K562 (cell line): ENCODE measurements around the gene WNT7B. TPM values are rescaled to one million over a fixed set of nuclear protein-coding genes. Genes with fewer than 3 reads are reported as not detected.

Experiments used
- ATAC-seq: fragments of 200-7000 bp; cut with Tn5 transposase; 3 replicates; pipeline ENCODE4 v1.9.1; 2020; ENCODE audit warnings: moderate library complexity
- BruUV-seq: library from RNA; stranded (reverse); fragments of 400-500 nt; replicated peaks from 2 replicates; lab custom pipeline; 2021; lab: Mats Ljungman, UMichigan
- CTCF ChIA-PET: fragments of 300-600 bp; formaldehyde crosslinking; extraction: SDS; loops from one replicate; lab custom pipeline; 2021; ENCODE audit warnings: low intra/inter-chr PET ratio; lab: Yijun Ruan, JAX
- POLR2A ChIA-PET: fragments of 300-600, 350-650 bp; sonication (Branson Sonifier 250); formaldehyde crosslinking; extraction: SDS; loops from one replicate; lab custom pipeline; 2021; ENCODE audit warnings: antibody characterized with exemption, inconsistent platforms; lab: Yijun Ruan, JAX
- DNase-seq, 4 experiments: peaks; one replicate each; pipeline versions ENCODE4 v3.0.0 to v3.0.0-alpha.2; 2011 to 2018; ENCODE audit warnings: low spot score in 3 of 4, mixed read lengths in 3 of 4; ENCODE audit errors: extremely low read depth in 1 of 4
- FAIRE-seq: peaks from 2 replicates; lab custom pipeline; 2011; peaks lifted over from hg19 to GRCh38; lab: Jason Lieb, UNC
- H2AFZ ChIP-seq: 2 replicates; pipeline ENCODE4 v1.6.0; 2011; ENCODE audit warnings: low read depth, low read length, control low read depth, inconsistent platforms
- H3K27ac ChIP-seq: fragments of 200-600 bp; 3 replicates; pipeline ENCODE4 v1.8.0; 2011; ENCODE audit warnings: low read depth, mild to moderate bottlenecking, control low read depth, inconsistent platforms, low read length, moderate library complexity, mixed read lengths; ENCODE audit errors: extremely low read depth
- H3K27me3 ChIP-seq, 2 experiments: fragments of 300-600 bp in 1 of 2; 2 replicates in 1 of 2; 3 replicates in 1 of 2; pipeline versions ENCODE4 v1.6.0 to v1.8.0; 2011; ENCODE audit warnings: inconsistent platforms in 2 of 2, low read length in 2 of 2, mild to moderate bottlenecking in 1 of 2, mixed read lengths in 1 of 2, moderate library complexity in 1 of 2; ENCODE audit not compliant: control insufficient read depth in 2 of 2, insufficient read depth in 2 of 2
- H3K36me3 ChIP-seq: fragments of 300-600 bp; 3 replicates; pipeline ENCODE4 v1.8.0; 2011; ENCODE audit warnings: mild to moderate bottlenecking, low read length, inconsistent platforms; ENCODE audit not compliant: control insufficient read depth, insufficient read depth
- H3K4me1 ChIP-seq, 2 experiments: fragments of 200-600 bp in 1 of 2; replicated peaks in 1 of 2; 2 replicates in 1 of 2; 3 replicates in 1 of 2; pipeline versions ENCODE4 v1.5.1 to v1.8.0; 2011; ENCODE audit warnings: inconsistent platforms in 2 of 2, low read length in 2 of 2, mild to moderate bottlenecking in 1 of 2, mixed read lengths in 1 of 2, moderate library complexity in 1 of 2; ENCODE audit not compliant: control insufficient read depth in 2 of 2, insufficient read depth in 2 of 2
- H3K4me2 ChIP-seq: 2 replicates; pipeline ENCODE4 v1.6.1; 2011; ENCODE audit warnings: low read length, control low read depth, inconsistent platforms, mixed read lengths; ENCODE audit not compliant: insufficient read depth
- H3K4me3 ChIP-seq: fragments of 200-600 bp; sonication (generic), shearing (Covaris generic); 2 replicates; pipeline ENCODE4 v1.5.1; 2016; ENCODE audit warnings: control low read depth, inconsistent platforms
- H3K79me2 ChIP-seq: fragments of 200-600 bp; 3 replicates; pipeline ENCODE4 v1.8.0; 2011; ENCODE audit warnings: low read length, inconsistent platforms; ENCODE audit not compliant: control insufficient read depth, insufficient read depth
- H3K9ac ChIP-seq, 2 experiments: 2 replicates each; pipeline versions ENCODE4 v1.6.0 to v1.6.1; 2011; ENCODE audit warnings: low read depth in 2 of 2, low read length in 2 of 2, control low read depth in 1 of 2, inconsistent platforms in 1 of 2, mild to moderate bottlenecking in 1 of 2, mixed read lengths in 1 of 2; ENCODE audit not compliant: insufficient read depth in 1 of 2
- H3K9me1 ChIP-seq: one replicate; pipeline ENCODE4 v1.6.0; 2011; ENCODE audit warnings: inconsistent platforms, mild to moderate bottlenecking, low read length, moderate library complexity; ENCODE audit not compliant: control insufficient read depth, insufficient read depth
- H3K9me3 ChIP-seq: replicated peaks from 2 replicates; pipeline ENCODE4 v1.5.1; 2011; ENCODE audit warnings: low read depth, low read length, inconsistent platforms; ENCODE audit not compliant: control insufficient read depth, insufficient read depth
- H4K20me1 ChIP-seq: replicated peaks from 2 replicates; pipeline ENCODE4 v1.6.1; 2011; ENCODE audit warnings: low read length, inconsistent platforms, mixed read lengths; ENCODE audit not compliant: control insufficient read depth, insufficient read depth
- DDX20 ChIP-seq: fragments of 450-650 bp; IDR thresholded peaks from 2 replicates; pipeline ENCODE4 v1.6.1; 2016; ENCODE audit warnings: missing genetic modification characterization, low read depth, mild to moderate bottlenecking, missing compliant biosample characterization, moderate library complexity
- EP300 ChIP-seq: IDR thresholded peaks from 2 replicates; pipeline ENCODE4 v1.6.1; 2012; ENCODE audit warnings: low read length, improper control_type of control experiment
- EZH2 ChIP-seq: IDR thresholded peaks from 2 replicates; pipeline ENCODE4 v1.6.1; 2012; ENCODE audit warnings: low read depth, mild to moderate bottlenecking, inconsistent platforms, low read length, borderline replicate concordance
- MXI1 ChIP-seq: IDR thresholded peaks from 2 replicates; pipeline ENCODE4 v1.6.1; 2011; ENCODE audit warnings: low read depth, mild to moderate bottlenecking, improper control_type of control experiment, low read length
- TBL1XR1 ChIP-seq, 2 experiments: IDR thresholded peaks; 2 replicates each; pipeline ENCODE4 v1.6.1; 2012; ENCODE audit warnings: improper control_type of control experiment in 2 of 2, low read length in 2 of 2, mild to moderate bottlenecking in 1 of 2
- TFAM ChIP-seq: fragments of 250-450 bp; sonication (Bioruptor Pico); conservative IDR thresholded peaks from 2 replicates; pipeline ENCODE4 v1.5.0; 2021; ENCODE audit warnings: mild to moderate bottlenecking, moderate library complexity
- ZBTB8A ChIP-seq: fragments of 450-650 bp; IDR thresholded peaks from 2 replicates; pipeline ENCODE4 v1.6.1; 2018; ENCODE audit warnings: mild to moderate bottlenecking, moderate library complexity; ENCODE audit not compliant: partially characterized antibody
- ZNF184 ChIP-seq: sonication (generic); formaldehyde crosslinking; IDR thresholded peaks from 2 replicates; pipeline ENCODE4 v1.5.0; 2020; ENCODE audit warnings: missing genetic modification reagents
- ZNF224 ChIP-seq: sonication (generic); formaldehyde crosslinking; IDR thresholded peaks from 2 replicates; pipeline ENCODE4 v1.8.0; 2022; ENCODE audit warnings: mild to moderate bottlenecking, missing genetic modification reagents
- ZNF274 ChIP-seq: IDR thresholded peaks from 2 replicates; pipeline ENCODE4 v1.6.1; 2011; ENCODE audit warnings: low read depth, mild to moderate bottlenecking, low read length, moderate library complexity, borderline replicate concordance
- ZNF695 ChIP-seq: fragments of 450-650 bp; formaldehyde crosslinking; IDR thresholded peaks from 2 replicates; pipeline ENCODE4 v1.4.0; 2020; ENCODE audit warnings: mild to moderate bottlenecking, moderate library complexity
- ZNF717 ChIP-seq: fragments of 250-450 bp; sonication (Bioruptor Pico); IDR thresholded peaks from 2 replicates; pipeline ENCODE4 v1.5.0; 2021
- WGBS: fragments of 100-300 bp; shearing (Covaris generic); methylation state at CpG from one replicate; pipeline ENCODE4 v1.1.6; 2016; ENCODE audit warnings: low coverage, mixed read lengths; ENCODE audit not compliant: insufficient coverage; ENCODE audit errors: missing lambda C conversion rate; 5-methylcytosine and 5-hydroxymethylcytosine counted together
- in situ Hi-C: fragments of 300-500 bp; cut with MboI; formaldehyde crosslinking; loops from 4 replicates; pipeline ENCODE4 v1.15.0; 2018; ENCODE audit warnings: inconsistent platforms, mixed read lengths
- intact Hi-C: fragments of 100-400 bp; cut with micrococcal nuclease; formaldehyde crosslinking; loops from 2 replicates; pipeline ENCODE4 v1.14.2; 2022
- polyA plus RNA-seq, 8 experiments: library from polyadenylated mRNA; depleted of rRNA in 4 of 8; stranded (reverse) in 5 of 8; unstranded in 3 of 8; fragments of >200 nt; fragmentation: Nextera tagmentation in 2 of 8; fragmentation: Illumina TruSeq in 1 of 8; extraction: Ambion mirVana in 2 of 8; extraction: Trizol in 1 of 8; gene quantifications; 2 replicates each; pipeline versions ENCODE4 v1.2.1 to v1.2.3, GENCODE V29; 2011 to 2014; ENCODE audit warnings: inconsistent platforms in 1 of 8, missing spikeins in 1 of 8
- total RNA-seq, 7 experiments: library from RNA; depleted of rRNA in 6 of 7; stranded (reverse); fragments of >200 nt in 6 of 7; fragmentation: Illumina TruSeq in 2 of 7; extraction: Trizol in 2 of 7; gene quantifications; 2 replicates each; pipeline versions ENCODE4 v1.2.1 to v1.2.3, GENCODE V29; 2011 to 2021; ENCODE audit warnings: low replicate concordance in 1 of 7
- TF ChIP-seq, protein P1 (sequence below): sonication (generic); IDR thresholded peaks from 2 replicates; pipeline ENCODE4 v1.6.1; 2016

WNT7B gene
- total and polyA plus RNA-seq, 9 of the 15 experiments (the other 6 are each of a cell fraction or from before 2014, with no cell fraction given) = not detected

DNA sequence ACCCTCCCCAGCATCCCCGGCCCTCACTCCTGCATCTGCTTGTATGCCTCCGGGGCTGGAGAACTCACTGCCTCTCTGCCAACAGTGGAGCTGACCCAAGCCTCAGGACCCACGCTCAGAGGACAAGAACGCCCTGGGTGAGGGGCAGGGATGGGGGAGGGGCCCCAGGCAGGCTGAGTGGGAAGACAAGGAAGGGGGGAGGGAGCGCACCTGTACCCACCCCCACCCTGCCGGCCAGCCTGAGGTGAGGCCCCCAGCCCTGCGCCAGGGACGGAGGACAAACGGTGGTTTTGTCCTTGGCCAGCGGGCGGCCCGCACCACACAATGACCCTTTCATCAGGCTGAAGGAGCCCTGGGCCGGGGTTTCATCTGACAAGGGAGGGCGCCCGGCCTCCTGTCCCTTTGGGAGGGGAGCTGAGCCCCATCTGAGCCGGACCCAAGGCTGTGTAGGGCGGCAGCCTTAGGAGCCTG lies 10.0 kb downstream of the WNT7B start:
- no peak overlapping the region for H3K9ac ChIP-seq
- no peak for TF ChIP-seq ZNF274
- TF ChIP-seq ZNF224 = no peak
- TF ChIP-seq ZNF717 (CRISPR knock-in tag) = no peak
- TF ChIP-seq TBL1XR1 (IDR thresholded peaks at IDR 0.05; ENCODE audit: low read length in 2 of 2) = no peak
- no peak for TF ChIP-seq MXI1
- no peak for TF ChIP-seq DDX20 (tag)
- TF ChIP-seq EZH2 = no peak
- TF ChIP-seq ZBTB8A = no peak
- TF ChIP-seq, protein P1, sequence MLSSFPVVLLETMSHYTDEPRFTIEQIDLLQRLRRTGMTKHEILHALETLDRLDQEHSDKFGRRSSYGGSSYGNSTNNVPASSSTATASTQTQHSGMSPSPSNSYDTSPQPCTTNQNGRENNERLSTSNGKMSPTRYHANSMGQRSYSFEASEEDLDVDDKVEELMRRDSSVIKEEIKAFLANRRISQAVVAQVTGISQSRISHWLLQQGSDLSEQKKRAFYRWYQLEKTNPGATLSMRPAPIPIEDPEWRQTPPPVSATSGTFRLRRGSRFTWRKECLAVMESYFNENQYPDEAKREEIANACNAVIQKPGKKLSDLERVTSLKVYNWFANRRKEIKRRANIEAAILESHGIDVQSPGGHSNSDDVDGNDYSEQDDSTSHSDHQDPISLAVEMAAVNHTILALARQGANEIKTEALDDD = no peak
- TF ChIP-seq ZNF184 (CRISPR knock-in tag) = no peak
- no peak for TF ChIP-seq ZNF695 (CRISPR knock-in tag)
- no peak for TF ChIP-seq TFAM
- no peak for TF ChIP-seq EP300
- WGBS = 0% methylated on average over 6 of the region's 17 CpGs
- H3K4me2 ChIP-seq = no peak overlapping the region
- in situ Hi-C loops = no loop called here
- H3K9me1 ChIP-seq = no peaks in the 10 kb centered on the region
- FAIRE-seq (no peak), DNase-seq (no peak), ATAC-seq (no peak)
- H3K79me2 ChIP-seq = no peaks in the 10 kb centered on the region
- no TSS peak for BruUV-seq
- H3K9me3 ChIP-seq = no peaks in the 10 kb centered on the region
- H3K27me3 ChIP-seq = peaks cover 0 to 20% of the 10 kb centered on the region in 2 experiments; a peak in 2 of 5 replicates
- intact Hi-C loops = no loop called here
- H3K36me3 ChIP-seq = no peaks in the 10 kb centered on the region
- H3K27ac ChIP-seq = no peak overlapping the region
- no peak overlapping the region for H2AFZ ChIP-seq
- peaks cover 9% of the 10 kb centered on the region; the same call in 1 of the 2 replicates for H4K20me1 ChIP-seq
- peaks cover 0 to 8% of the 10 kb centered on the region in 2 experiments; a peak in 1 of 5 replicates for H3K4me1 ChIP-seq
- no peak overlapping the region for H3K4me3 ChIP-seq
- ChIA-PET POLR2A (no interaction called here), CTCF (no interaction called here)
